ENCODE measurements around the gene C1orf159.

C1orf159 gene

GRCh38 chr1:1141911-1142250 is 26.0 kb upstream of the C1orf159 start:
- Histone ChIP-seq H3K4me1 (ENCODE audit: control insufficient read depth, insufficient read depth, low read length, poor library complexity, severe bottlenecking) (no peaks in the 10 kb centered on the region), H3K36me3 (ENCODE audit: control insufficient read depth, insufficient read depth, low read length) (no peaks in the 10 kb centered on the region), H3K9me3 (ENCODE audit: control insufficient read depth, low read length) (no peaks in the 10 kb centered on the region), H3K4me3 (ENCODE audit: extremely low read depth, insufficient read depth, low read length, poor library complexity, severe bottlenecking) (no peak overlapping the region), H3K27ac (ENCODE audit: low read depth, low read length, severe bottlenecking) (no peak overlapping the region)
- 69 to 80% methylated on average over 9 of the region's 15 CpGs for WGBS, 2 experiments (ENCODE audit: insufficient coverage in 2 of 2)

GRCh38 chr1:1141244-1141910 is 25.5 kb upstream of the C1orf159 start:
- H3K4me1 ChIP-seq (ENCODE audit: control insufficient read depth, insufficient read depth, low read length, poor library complexity, severe bottlenecking): no peaks in the 10 kb centered on the region
- H3K27ac ChIP-seq (ENCODE audit: low read depth, low read length, severe bottlenecking): no peak overlapping the region
- 83 to 87% methylated on average over 10 to 16 of the region's 25 CpGs for WGBS, 2 experiments (ENCODE audit: insufficient coverage in 2 of 2)
- no peaks in the 10 kb centered on the region for H3K36me3 ChIP-seq (ENCODE audit: control insufficient read depth, insufficient read depth, low read length)
- no peaks in the 10 kb centered on the region for H3K9me3 ChIP-seq (ENCODE audit: control insufficient read depth, low read length)
- no peak overlapping the region for H3K4me3 ChIP-seq (ENCODE audit: extremely low read depth, insufficient read depth, low read length, poor library complexity, severe bottlenecking)

GRCh38 chr1:1140673-1141072 is 24.8 kb upstream of the C1orf159 start:
- Histone ChIP-seq H3K36me3 (ENCODE audit: control insufficient read depth, insufficient read depth, low read length) (no peaks in the 10 kb centered on the region), H3K9me3 (ENCODE audit: control insufficient read depth, low read length) (no peaks in the 10 kb centered on the region), H3K27ac (ENCODE audit: low read depth, low read length, severe bottlenecking) (no peak overlapping the region), H3K4me1 (ENCODE audit: control insufficient read depth, insufficient read depth, low read length, poor library complexity, severe bottlenecking) (no peaks in the 10 kb centered on the region), H3K4me3 (ENCODE audit: extremely low read depth, insufficient read depth, low read length, poor library complexity, severe bottlenecking) (no peak overlapping the region)
- 85 to 87% methylated on average over 11 to 15 of the region's 18 CpGs for WGBS, 2 experiments (ENCODE audit: insufficient coverage in 2 of 2)

GRCh38 chr1:1137256-1138045 is 21.6 kb upstream of the C1orf159 start:
- WGBS, 2 experiments (ENCODE audit: insufficient coverage in 2 of 2): 55 to 76% methylated on average over 21 to 28 of the region's 36 CpGs
- no peaks in the 10 kb centered on the region for H3K9me3 ChIP-seq (ENCODE audit: control insufficient read depth, low read length)

GRCh38 chr1:1136547-1137230 is 20.8 kb upstream of the C1orf159 start:
- 78 to 82% methylated on average over 19 to 44 of the region's 48 CpGs for WGBS, 2 experiments (ENCODE audit: insufficient coverage in 2 of 2)
- Histone ChIP-seq H3K27ac (ENCODE audit: low read depth, low read length, severe bottlenecking) (no peak overlapping the region), H3K4me3 (ENCODE audit: extremely low read depth, insufficient read depth, low read length, poor library complexity, severe bottlenecking) (no peak overlapping the region)

More at GRCh38 chr1:1137256-1138045, 21.6 kb upstream of the C1orf159 start:
- H3K36me3 ChIP-seq (ENCODE audit: control insufficient read depth, insufficient read depth, low read length): no peaks in the 10 kb centered on the region
- no peak overlapping the region for H3K4me3 ChIP-seq (ENCODE audit: extremely low read depth, insufficient read depth, low read length, poor library complexity, severe bottlenecking)
- H3K4me1 ChIP-seq (ENCODE audit: control insufficient read depth, insufficient read depth, low read length, poor library complexity, severe bottlenecking): no peaks in the 10 kb centered on the region
- no peak overlapping the region for H3K27ac ChIP-seq (ENCODE audit: low read depth, low read length, severe bottlenecking)

GRCh38 chr1:1135339-1136136 is 19.6 kb upstream of the C1orf159 start:
- Histone ChIP-seq H3K27ac (ENCODE audit: low read depth, low read length, severe bottlenecking) (no peak overlapping the region), H3K4me1 (ENCODE audit: control insufficient read depth, insufficient read depth, low read length, poor library complexity, severe bottlenecking) (no peaks in the 10 kb centered on the region), H3K36me3 (ENCODE audit: control insufficient read depth, insufficient read depth, low read length) (no peaks in the 10 kb centered on the region), H3K4me3 (ENCODE audit: extremely low read depth, insufficient read depth, low read length, poor library complexity, severe bottlenecking) (no peak overlapping the region), H3K9me3 (ENCODE audit: control insufficient read depth, low read length) (no peaks in the 10 kb centered on the region)
- 90 to 92% methylated on average over 16 to 20 of the region's 20 CpGs for WGBS, 2 experiments (ENCODE audit: insufficient coverage in 2 of 2)

More at GRCh38 chr1:1136547-1137230, 20.8 kb upstream of the C1orf159 start:
- no peaks in the 10 kb centered on the region for H3K36me3 ChIP-seq (ENCODE audit: control insufficient read depth, insufficient read depth, low read length)
- no peaks in the 10 kb centered on the region for H3K9me3 ChIP-seq (ENCODE audit: control insufficient read depth, low read length)
- no peaks in the 10 kb centered on the region for H3K4me1 ChIP-seq (ENCODE audit: control insufficient read depth, insufficient read depth, low read length, poor library complexity, severe bottlenecking)

- Histone ChIP-seq H3K4me1 (ENCODE audit: control insufficient read depth, insufficient read depth, low read length, poor library complexity, severe bottlenecking) (no peaks in the 10 kb centered on the region), H3K9me3 (ENCODE audit: control insufficient read depth, low read length) (no peaks in the 10 kb centered on the region)
- WGBS, 2 experiments (ENCODE audit: insufficient coverage in 2 of 2): 89 to 93% methylated on average over 25 to 28 of the region's 28 CpGs
These were observed 18.5 kb upstream of the C1orf159 start for GRCh38 chr1:1134300-1134970.

GRCh38 chr1:1132956-1133750 is 17.3 kb upstream of the C1orf159 start:
- Histone ChIP-seq H3K4me1 (ENCODE audit: control insufficient read depth, insufficient read depth, low read length, poor library complexity, severe bottlenecking) (no peaks in the 10 kb centered on the region), H3K36me3 (ENCODE audit: control insufficient read depth, insufficient read depth, low read length) (no peaks in the 10 kb centered on the region), H3K4me3 (ENCODE audit: extremely low read depth, insufficient read depth, low read length, poor library complexity, severe bottlenecking) (no peak overlapping the region), H3K27ac (ENCODE audit: low read depth, low read length, severe bottlenecking) (no peak overlapping the region), H3K9me3 (ENCODE audit: control insufficient read depth, low read length) (no peaks in the 10 kb centered on the region)
- WGBS, 2 experiments (ENCODE audit: insufficient coverage in 2 of 2): 90 to 96% methylated on average over 21 to 29 of the region's 32 CpGs

More at GRCh38 chr1:1134300-1134970, 18.5 kb upstream of the C1orf159 start:
- H3K27ac ChIP-seq (ENCODE audit: low read depth, low read length, severe bottlenecking): no peak overlapping the region
- no peak overlapping the region for H3K4me3 ChIP-seq (ENCODE audit: extremely low read depth, insufficient read depth, low read length, poor library complexity, severe bottlenecking)
- H3K36me3 ChIP-seq (ENCODE audit: control insufficient read depth, insufficient read depth, low read length): no peaks in the 10 kb centered on the region

- no peak overlapping the region for H3K4me3 ChIP-seq (ENCODE audit: extremely low read depth, insufficient read depth, low read length, poor library complexity, severe bottlenecking)
- H3K36me3 ChIP-seq (ENCODE audit: control insufficient read depth, insufficient read depth, low read length): no peaks in the 10 kb centered on the region
- WGBS, 2 experiments (ENCODE audit: insufficient coverage in 2 of 2): 93 to 94% methylated on average over 32 to 45 of the region's 48 CpGs
- no peaks in the 10 kb centered on the region for H3K9me3 ChIP-seq (ENCODE audit: control insufficient read depth, low read length)
- H3K27ac ChIP-seq (ENCODE audit: low read depth, low read length, severe bottlenecking): no peak overlapping the region
- H3K4me1 ChIP-seq (ENCODE audit: control insufficient read depth, insufficient read depth, low read length, poor library complexity, severe bottlenecking): no peaks in the 10 kb centered on the region
These were observed 16.4 kb upstream of the C1orf159 start for GRCh38 chr1:1132042-1132950.

Measured in mesodermal cell (in vitro differentiated cells).